GDM1 (cell line): ENCODE results near the gene NETO1.

Source experiments
- DNase-seq: peaks from one replicate; lab custom pipeline; 2025; lab: John Stamatoyannopoulos, UW

Gene NETO1

GRCh38 chr18:72867746-72868584 lies at the start of gene NETO1:
TSS of gene NETO1 (minus strand) at chr18:72867987. CDS start at chr18:72867291, 696 bp downstream.
- no peak for DNase-seq

DNA sequence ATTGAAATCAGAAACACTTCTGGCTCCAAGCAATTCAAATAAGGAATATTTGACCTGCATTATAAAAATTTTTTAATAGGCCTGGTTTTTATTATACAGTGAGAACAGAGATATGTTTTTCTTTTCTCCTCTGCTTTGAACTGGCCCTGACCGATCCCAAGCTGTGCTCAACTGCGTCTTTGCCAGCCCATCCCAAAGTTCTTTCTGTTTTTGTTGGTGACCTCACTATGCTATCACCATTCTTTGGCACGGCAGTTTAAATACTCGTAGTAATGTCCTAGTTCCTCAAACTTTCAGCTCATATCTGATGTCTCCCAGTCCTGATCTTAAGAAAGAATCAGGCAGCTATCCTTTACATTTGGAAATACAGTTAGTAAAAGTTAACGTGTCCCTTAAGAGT lies 42.3 kb upstream of the NETO1 start:
- no peak for DNase-seq

DNA sequence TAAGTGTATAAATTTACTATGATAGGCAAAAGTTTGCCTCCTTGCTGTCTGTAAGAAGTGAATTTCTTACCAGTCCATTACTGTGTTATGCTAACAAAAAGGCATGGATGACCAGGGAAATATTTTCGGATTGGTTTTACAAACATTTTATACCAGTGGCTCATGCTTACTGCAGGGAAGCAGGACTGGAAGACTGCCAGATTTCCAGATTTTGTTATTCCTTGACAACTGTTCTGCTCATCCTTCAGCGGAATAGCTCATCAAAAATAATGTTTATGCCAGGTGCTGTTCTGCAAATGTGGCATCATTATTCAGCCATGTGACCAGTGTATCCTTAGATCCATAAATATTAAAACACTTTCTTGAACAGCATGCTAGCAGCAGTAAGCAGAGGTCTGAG lies 40.4 kb upstream of the NETO1 start:
- no peak for DNase-seq

- no peak for DNase-seq
These were observed 35.2 kb upstream of the NETO1 start for GRCh38 chr18:72903033-72903432.

DNA sequence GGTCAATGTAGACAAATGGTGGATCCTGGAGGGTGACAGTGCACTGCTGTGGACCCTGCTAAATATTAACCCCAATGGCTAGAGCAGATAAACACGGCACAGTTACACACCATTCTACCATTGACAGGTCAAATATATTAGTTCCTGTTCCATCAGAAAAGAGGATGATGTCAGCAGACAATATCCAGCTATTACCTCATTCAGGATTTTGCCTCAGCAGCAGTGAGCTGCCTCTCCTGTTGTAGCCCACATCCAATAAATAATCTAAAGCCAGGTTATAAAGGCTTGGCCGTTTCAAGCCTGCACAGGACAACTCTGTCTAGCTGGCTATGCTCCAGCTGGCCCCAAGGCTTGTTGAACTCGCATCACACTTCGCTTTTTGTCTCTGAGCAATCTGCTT lies 31.6 kb upstream of the NETO1 start:
- no peak for DNase-seq

DNA sequence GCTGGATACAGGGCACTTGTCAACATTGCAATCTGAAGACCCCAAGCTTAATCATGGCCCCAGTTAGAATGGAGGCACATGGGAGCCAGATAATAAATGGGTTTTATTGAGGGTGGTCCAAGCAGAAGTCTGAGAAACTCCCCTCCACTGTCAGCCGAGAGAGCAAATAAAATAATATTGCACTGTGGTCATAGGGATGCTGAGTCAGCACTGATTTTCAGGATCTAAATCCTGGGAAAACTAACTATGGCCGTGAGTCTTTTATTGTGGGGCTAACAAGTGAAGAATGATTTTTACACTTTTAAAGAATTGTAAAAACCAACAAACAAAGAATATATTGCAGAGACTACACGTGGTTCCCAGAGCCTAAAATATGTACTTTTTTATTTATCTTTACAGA lies 31.1 kb upstream of the NETO1 start:
- DNase-seq: no peak

GRCh38 chr18:72895548-72895947 lies 27.8 kb upstream of the NETO1 start:
- no peak for DNase-seq

GRCh38 chr18:72878561-72878960 lies 10.8 kb upstream of the NETO1 start:
- DNase-seq: no peak

DNA sequence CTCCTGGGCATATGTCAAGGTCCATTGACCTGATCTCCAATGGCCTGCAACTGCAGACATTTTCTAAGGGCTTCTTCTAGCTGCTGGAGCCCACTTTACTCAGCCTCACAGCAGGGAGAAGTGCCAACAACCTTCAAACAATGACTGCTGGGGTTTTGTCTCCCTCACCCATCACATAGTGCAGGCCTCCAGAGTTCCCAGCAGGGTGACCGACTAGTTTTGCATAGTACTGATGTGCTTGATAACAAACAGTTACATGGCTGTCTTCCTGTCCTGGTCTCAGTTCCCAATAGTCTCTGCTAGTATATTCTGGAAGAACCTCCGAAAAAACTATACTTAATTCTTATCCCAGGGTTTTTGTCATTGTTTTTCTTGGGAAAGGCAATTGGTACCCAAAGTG lies 10.4 kb upstream of the NETO1 start:
- no peak for DNase-seq

- DNase-seq: no peak
These were observed 3.3 kb upstream of the NETO1 start for GRCh38 chr18:72871091-72871490.

- DNase-seq: no peak
These were observed 1.7 kb upstream of the NETO1 start for GRCh38 chr18:72869226-72870185.

- DNase-seq: no peak
These were observed 918 bp upstream of the NETO1 start for GRCh38 chr18:72868585-72869225.

GRCh38 chr18:72866901-72867745 lies 664 bp downstream of the NETO1 start:
- no peak for DNase-seq

- DNase-seq: no peak
These were observed 1.3 kb downstream of the NETO1 start for GRCh38 chr18:72866442-72866900.

- DNase-seq: no peak
These were observed 4.0 kb downstream of the NETO1 start for GRCh38 chr18:72863754-72864153.

DNA sequence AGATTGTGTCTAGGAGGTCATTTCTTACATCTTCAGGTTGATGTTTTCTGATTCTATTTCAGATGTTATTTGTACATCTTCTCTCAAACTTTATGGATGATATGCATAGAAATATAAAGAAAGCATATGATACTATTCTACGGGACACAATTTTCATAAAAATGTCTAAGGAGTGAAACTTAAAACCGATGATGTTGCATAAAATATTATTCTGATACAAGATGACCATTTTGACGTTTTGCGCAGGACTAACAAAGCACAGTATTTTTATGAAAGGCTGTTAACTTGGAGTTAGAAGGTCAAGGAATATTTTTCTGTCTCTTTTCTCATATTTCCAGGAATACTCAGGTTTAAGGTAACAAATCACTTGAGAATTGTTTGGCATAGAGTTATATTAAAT lies 8.7 kb downstream of the NETO1 start:
- no peak for DNase-seq

DNA sequence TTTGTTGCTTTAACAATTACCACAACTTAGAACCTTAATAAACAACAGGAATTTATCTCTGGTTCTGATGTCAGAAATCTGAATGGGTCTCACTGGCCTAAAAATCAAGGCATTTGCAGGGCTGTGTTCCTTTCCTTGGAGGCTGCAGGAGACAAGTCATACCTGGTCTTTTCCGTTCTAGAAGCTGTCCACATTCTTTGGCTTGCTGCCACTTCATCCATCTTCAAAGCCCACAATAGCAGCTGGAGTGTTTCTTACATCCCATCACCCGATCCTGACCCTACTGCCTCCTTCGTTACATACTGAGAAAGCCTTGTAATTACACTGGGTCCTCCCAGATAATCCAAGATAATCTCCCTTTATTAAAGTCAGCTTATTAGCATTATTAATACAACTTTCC lies 18.1 kb downstream of the NETO1 start:
- DNase-seq: no peak

DNA sequence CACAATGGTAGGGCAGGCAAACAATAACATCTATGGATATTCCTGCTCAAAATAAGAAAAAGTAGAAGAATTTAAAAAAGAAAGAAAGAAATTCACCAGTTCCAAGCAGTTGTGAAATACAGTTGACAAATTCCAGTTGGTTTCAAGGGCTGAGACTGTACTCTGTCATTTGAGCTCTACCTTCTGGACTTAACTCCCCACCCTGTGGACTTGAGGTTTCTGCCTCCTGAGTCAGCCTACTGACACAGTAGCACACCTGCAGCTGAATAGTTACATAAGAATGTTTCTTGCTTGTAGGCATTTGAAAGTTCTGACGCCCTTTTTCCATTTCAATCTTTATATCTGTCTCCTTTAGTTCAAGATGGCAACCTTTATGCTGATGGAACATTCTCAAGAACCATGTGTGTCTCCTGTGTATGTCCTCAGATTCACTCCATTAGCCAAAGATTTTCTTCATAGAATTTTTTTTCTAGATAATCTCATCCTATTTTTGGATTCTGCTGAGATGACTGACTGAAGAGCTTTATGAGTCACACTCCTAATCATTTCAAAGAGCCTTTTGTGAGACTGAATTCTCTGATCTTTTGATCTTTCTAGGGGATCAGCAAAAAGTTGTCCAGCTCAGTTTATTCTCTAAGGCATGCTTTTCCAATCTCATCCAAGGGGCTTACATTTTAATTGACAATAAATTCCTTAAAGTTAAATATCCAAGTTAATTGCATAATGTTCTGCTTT lies 19.1 kb downstream of the NETO1 start:
- no peak for DNase-seq

- no peak for DNase-seq
These were observed 20.0 kb downstream of the NETO1 start for GRCh38 chr18:72847771-72848170.

DNA sequence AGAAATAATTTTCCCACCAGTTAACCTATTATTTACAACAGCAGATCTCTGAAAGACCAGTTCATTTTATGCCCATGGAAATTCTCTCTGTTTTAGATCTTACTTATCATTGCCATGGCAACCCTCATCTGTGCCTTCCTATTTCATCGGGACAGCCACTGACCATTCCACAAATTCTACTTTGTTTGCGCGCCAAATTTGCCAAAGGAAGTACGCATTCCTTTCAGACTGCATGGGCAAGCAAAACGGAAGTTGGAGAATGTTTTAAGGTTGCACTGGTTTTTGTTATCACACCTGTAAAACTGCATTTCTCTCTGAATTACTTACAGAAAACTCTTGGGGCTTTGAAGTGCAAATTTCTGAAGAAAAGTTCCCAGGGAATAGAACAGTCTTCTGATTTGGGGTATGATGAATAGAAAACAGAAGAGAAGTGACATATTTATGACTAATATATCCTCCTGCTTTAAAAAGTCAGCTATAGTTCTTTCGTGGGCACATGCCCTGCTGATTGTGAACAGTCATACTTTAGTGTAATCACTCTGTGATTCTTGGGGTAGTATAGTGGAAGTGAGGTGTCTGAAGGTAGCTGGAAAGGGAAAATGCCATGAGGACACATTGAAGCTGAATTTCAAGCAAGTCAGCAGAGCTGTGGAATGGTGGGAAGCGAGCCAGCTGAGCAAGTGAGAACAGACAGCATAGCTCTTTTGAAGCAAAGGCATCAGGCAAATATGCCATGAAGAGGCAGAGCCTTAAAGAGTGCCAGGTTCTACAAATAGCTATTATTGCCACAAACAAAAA lies 20.9 kb downstream of the NETO1 start:
- DNase-seq: no peak
